ENCODE measurements around the gene ATG7.

Gene ATG7

GRCh38 chr3:11539218-11539617 is 267.0 kb downstream of the ATG7 start:
- TF ChIP-seq CTCF (IDR thresholded peaks at IDR 0.05; ENCODE audit: control extremely low read depth, extremely low read depth, low read depth, missing control alignments) = no peak
- ChIA-PET POLR2A (no interaction called here), CTCF (interaction anchor here (1.1 to 1.4 kb wide), 2 partner anchors 94 to 116 kb away, joined by 3 read pairs; no protein-coding TSS in a partner anchor)
- DNase-seq (ENCODE audit: extremely low spot score) = no peak

GRCh38 chr3:11539677-11540076 is 267.5 kb downstream of the ATG7 start:
- POLR2A ChIA-PET = interaction anchor here (0.6 kb wide), 1 partner anchor 32 kb away, joined by 3 read pairs; no protein-coding TSS in a partner anchor
- CTCF ChIA-PET = interaction anchor here (1.1 to 1.4 kb wide), 2 partner anchors 94 to 116 kb away, joined by 3 read pairs; no protein-coding TSS in a partner anchor
- no peak for TF ChIP-seq CTCF (IDR thresholded peaks at IDR 0.05; ENCODE audit: control extremely low read depth, extremely low read depth, low read depth, missing control alignments)
- no peak for DNase-seq (ENCODE audit: extremely low spot score)

- CTCF ChIA-PET = no interaction called here
- TF ChIP-seq CTCF (IDR thresholded peaks at IDR 0.05; ENCODE audit: control extremely low read depth, extremely low read depth, low read depth, missing control alignments) = no peak
- POLR2A ChIA-PET = no interaction called here
- DNase-seq (ENCODE audit: extremely low spot score) = no peak
Observed at GRCh38 chr3:11541321-11542303, 269.4 kb downstream of the ATG7 start.

GRCh38 chr3:11542551-11542950 is 270.4 kb downstream of the ATG7 start:
- DNase-seq (ENCODE audit: extremely low spot score) = no peak
- TF ChIP-seq CTCF (IDR thresholded peaks at IDR 0.05; ENCODE audit: control extremely low read depth, extremely low read depth, low read depth, missing control alignments) = no peak
- ChIA-PET CTCF (no interaction called here), POLR2A (no interaction called here)

- POLR2A ChIA-PET = no interaction called here
- CTCF ChIA-PET = no interaction called here
- no peak for TF ChIP-seq CTCF (IDR thresholded peaks at IDR 0.05; ENCODE audit: control extremely low read depth, extremely low read depth, low read depth, missing control alignments)
- DNase-seq (ENCODE audit: extremely low spot score) = no peak
Observed at GRCh38 chr3:11543141-11543947, 271.1 kb downstream of the ATG7 start.

- no peak for TF ChIP-seq CTCF (IDR thresholded peaks at IDR 0.05; ENCODE audit: control extremely low read depth, extremely low read depth, low read depth, missing control alignments)
- DNase-seq (ENCODE audit: extremely low spot score) = no peak
- POLR2A ChIA-PET = no interaction called here
- CTCF ChIA-PET = no interaction called here
Observed at GRCh38 chr3:11543948-11544387, 271.8 kb downstream of the ATG7 start.

Data from GM10248 (cell line).